NCI-H460 (cell line): ENCODE results near the gene ABCG4. TPM values are rescaled to one million over a fixed set of nuclear protein-coding genes. Genes with fewer than 3 reads are reported as not detected.
A peak's percentile ranks its signal among the peaks of the same experiment; 100 is the strongest.
"Not testable (repeated sequence)": the region's sequence is repeated elsewhere in the genome, so short reads cannot be mapped to it uniquely, and the experiment has no call there.

Experiments used
- DNase-seq: peaks from one replicate; pipeline ENCODE4 v3.0.0-alpha.2; 2016; ENCODE audit warnings: low read depth; ENCODE audit errors: extremely low read depth
- total RNA-seq: library from RNA; depleted of rRNA; stranded (reverse); fragments of >200 nt; shearing (Covaris generic); gene quantifications from 2 replicates; pipeline ENCODE4 v1.2.3, GENCODE V29; 2014

ABCG4 gene
- total RNA-seq, 1 experiment from 2014 or later: not detected

DNA sequence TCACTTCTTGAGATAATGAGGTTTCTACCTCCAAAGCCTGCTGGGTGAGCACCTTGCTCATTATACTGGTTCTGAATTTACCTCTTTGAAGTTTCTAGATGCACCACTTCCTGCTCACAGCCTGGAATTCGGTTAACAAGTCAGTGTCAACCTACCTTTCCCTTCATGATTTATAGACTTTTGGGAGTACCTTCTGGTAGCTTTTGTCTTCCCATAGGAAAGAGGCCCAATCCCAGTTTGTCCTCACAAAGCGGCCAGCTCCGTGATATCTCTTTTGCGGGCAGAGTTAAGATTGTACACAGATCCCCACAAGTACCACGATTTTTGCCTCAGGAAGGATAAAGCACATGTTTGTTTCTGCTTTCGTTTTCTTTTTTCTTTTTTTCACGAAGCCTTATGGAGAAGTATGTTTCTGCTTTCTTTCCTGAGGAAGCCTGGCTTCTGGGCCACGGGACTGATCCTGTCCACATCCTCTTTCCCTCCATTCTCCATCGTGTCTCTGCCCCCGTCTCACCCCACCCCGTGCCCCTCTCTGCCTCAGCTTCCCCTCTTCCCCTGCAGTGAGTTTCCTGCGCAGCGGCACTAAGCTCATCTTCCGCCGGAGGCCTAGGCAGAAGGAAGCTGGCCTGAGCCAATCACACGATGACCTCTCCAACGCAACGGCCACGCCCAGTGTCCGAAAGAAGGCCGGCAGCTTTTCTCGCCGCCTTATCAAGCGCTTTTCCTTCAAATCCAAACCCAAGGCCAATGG is 33.2 kb upstream of the ABCG4 start:
- DNase-seq: no peak

DNA sequence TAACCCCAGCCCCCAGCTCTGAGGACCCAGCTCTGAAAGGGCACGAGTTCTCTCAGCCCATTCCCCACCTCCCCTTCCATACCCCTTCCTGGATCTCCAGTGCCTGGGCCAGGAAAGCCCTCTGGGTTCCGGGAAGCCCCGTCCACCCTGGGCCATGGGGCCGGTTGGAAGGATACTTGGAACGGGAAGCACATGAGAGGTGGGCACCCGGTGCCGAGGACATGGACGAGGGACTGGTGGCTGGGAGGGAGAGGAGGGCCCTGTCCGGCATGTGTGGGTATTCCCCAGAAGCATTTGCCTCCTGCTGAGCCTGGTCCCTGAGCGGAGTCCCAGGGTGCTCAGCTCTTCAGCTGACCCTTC is 32.6 kb upstream of the ABCG4 start:
- DNase-seq: no peak

DNA sequence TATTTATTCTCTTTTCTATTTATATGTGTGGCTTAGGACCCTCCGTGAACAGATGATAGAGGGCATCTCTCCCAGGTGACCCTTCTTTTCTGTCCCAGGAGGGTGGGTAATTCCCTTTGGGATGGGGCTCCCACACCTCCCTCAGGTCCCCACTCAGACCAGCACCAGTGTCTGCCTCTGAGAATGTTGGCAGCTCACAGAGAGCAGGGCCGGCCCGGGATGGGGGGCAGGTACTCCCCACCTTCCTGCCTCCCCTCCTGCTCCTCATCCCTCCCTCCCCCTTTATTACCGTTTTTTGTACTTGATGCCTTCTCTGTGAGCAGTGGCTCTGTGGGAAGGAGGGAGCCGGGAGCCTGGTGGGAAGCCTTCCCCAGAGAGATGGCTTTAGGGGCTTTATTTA is 32.3 kb upstream of the ABCG4 start:
- no peak for DNase-seq

DNA sequence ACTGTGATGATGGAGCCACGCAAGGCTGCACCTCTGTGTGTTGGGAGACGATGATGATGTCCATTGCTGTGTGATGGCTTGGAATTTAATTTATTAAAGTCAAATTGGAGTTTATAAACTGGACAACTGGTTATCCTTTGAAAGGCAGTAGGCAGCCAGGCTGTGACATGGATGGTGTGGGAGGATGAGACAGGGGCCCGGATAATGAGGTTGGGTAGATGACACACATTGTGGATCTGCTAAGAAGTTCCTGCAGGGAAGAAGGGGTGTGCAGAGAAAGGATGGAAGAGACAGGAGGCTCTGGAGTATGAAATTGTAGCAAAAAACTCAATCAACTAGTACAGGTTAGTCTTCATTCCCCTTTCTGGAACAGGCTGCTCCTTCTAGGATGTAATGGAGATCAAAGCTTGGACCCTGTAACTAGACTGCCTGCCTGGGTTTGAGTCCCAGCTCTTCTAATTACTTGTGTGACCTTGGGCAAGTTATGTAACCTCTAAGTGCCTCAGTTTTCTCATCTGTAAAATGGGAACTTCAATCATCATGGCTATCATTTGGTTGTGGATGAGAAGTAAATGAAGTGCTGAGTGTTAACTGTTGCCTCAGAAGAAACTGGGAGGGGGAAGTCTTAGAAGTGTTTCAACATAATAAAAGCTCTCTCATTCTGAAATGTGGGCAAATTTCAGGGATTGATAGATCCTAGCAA is 31.7 kb upstream of the ABCG4 start:
- no peak for DNase-seq

DNA sequence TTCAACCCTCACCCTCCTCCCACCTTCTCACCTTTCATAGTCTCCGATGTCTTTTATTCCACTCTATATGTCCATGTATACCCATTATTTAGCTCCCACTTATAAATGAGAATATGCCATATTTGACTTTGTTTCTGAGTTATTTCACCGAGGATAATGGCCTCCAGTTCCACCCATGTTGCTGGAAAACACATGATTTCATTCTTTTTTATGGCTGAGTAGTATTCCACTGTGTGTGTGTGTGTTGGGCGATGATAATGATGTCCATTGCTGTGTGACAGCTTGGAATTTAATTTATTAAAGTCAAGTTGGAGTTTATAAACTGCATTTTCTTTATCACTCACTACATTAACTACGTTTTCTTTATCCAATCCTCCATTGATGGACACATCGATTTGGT is 30.6 kb upstream of the ABCG4 start:
- no peak for DNase-seq

DNA sequence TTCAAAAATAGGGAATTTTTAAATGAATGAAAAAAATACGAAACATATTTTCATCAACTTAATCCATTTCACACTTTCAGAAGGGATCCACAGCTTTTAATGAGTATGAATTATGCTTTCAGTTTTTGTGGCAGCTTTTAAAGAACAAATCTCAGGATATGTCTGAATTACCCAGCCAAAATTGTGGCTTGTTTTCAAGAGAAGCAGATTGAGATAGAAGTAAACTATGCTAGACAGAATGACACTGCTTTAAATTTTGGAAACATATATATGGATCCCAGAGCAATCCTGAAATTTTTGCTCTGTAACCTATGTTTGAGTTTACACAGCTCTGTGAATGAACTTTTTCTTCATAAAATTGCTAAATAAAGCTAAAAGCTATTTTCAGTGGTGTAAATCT is 29.9 kb upstream of the ABCG4 start:
- no peak for DNase-seq

DNA sequence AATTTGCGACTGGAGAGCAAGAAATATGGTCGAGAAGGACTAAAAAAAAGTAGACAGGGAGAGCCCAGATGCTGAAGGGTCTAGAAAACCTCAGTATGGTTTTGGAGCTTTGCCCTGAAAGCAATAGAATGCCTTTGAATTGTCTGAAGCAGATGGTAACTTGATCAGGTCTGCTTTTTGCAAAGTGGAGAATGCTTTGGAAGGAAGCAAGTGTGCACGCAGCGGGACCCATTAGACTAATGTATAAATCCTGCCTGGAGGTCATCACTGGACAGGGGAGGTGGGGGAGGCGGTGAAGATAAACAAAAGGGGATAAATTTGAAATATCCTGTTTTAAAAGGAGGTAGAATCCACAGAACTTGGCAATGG is 28.2 kb upstream of the ABCG4 start:
- DNase-seq: no peak

DNA sequence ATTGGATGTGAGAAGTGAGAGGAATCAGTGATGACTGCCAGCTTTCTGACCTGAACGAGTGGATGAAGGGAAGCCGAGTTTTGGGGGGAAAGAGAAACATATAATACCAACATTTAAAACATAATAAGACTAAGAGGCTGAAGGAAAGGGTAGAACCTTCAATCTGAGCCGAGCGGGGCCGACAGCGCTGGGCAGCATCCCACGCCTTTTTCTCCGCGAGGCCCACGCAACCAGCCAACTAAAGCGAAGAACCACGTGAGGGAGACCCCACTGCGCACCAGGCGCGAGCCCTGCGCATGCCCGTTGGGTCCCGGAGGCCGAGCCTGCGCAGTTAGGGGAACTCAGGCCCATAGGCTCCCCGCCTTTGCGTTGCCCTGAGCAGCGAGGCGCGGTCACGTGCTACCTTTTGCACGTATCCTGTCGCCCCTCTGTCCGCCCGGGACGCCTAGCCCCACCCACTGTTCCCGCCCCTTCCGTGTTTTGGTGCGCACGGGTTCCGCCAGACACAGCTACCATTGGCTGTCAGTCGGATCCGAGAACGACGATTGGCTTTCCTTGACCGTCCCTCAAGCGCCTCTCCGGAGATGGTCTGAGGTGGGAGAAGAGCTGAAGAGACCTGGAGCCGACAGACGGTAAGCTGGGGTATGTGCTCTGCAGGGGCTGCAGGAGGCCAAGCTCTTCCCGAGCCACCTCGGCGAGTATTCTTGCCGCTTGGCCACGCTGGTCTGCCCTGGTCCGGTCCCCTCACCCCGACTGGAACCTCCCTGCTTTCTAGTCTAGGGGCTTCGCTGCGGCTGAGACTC is 27.6 kb upstream of the ABCG4 start, which contains the start of gene HINFP:
Gene HINFP (plus strand): TSS at position 573 of the 803 bp plus-strand sequence. CDS start 5,365 bp downstream, outside the sequence.
- peak; percentile 96 for DNase-seq

DNA sequence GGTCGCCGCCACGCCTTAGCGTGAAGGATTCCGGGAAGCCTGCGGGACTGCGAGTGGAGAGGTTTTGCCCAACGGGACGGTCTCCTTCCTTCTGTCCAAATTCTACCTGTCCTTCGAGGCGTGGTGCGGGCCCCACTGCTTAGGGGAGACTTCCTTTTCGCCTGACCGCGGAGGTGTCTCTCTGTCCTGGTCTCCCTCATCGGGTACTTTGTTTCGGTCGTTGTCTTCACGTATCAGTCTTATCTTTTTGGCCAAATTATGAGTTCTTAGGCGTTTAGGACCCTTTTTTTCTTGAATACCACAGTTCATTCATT is 27.1 kb upstream of the ABCG4 start:
- DNase-seq: no peak

DNA sequence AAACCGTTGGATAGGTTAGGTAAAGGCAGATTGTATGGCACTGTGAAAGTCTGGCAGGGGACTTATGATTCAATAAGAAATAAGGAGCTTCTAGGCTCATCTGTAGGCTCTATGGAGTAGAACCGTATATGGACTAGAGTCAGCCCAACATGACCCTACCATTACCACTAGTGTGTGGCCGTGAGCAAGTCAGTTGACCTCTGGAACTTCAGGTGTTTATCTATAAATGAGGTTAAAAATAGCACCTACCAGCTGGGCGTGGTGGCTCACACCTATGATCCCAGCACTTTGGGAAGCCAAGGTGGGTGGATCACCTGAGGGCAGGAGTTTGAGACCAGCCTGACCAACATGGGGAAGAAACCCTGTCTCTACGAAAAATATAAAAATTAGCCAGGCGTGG is 23.0 kb upstream of the ABCG4 start:
- no peak for DNase-seq

DNA sequence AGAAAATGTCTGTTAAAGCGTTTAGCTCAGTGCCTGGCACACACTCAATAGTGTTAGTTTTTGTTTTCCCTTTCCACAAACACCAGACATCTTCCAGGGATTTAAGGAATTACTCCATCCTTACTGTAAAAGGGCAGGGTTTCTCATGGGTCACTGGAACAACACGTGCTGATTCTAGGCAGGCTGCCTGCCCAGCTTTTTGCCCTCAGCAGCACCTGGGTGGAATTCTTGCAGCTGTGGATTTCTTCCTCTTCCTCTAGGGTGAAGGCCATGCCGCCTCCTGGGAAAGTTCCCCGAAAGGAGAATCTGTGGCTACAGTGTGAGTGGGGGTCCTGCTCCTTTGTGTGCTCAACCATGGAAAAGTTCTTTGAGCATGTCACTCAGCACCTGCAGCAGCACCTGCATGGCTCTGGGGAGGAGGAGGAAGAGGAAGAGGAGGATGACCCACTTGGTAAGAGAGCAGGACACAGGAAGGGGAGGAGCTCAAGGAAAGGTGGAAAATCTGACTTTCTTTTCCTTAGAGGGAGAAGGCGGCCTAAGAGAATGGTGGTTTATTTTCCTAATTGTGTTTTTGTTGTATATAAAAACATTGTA is 22.1 kb upstream of the ABCG4 start:
- DNase-seq: no peak

DNA sequence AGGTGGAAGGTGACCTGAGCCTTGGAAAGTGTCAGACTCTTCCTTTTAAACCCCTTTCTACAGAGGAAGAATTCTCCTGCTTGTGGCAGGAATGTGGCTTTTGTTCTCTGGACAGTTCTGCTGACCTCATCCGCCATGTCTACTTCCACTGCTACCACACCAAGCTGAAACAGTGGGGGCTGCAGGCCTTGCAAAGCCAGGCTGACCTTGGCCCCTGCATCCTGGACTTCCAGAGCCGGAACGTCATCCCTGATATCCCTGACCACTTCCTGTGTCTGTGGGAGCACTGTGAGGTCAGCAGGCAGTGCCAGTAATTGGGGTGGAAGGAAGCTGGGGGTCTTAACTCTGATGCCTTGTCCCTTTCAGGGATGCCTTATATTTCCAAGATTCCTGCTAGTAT is 18.2 kb upstream of the ABCG4 start:
- no peak for DNase-seq

DNA sequence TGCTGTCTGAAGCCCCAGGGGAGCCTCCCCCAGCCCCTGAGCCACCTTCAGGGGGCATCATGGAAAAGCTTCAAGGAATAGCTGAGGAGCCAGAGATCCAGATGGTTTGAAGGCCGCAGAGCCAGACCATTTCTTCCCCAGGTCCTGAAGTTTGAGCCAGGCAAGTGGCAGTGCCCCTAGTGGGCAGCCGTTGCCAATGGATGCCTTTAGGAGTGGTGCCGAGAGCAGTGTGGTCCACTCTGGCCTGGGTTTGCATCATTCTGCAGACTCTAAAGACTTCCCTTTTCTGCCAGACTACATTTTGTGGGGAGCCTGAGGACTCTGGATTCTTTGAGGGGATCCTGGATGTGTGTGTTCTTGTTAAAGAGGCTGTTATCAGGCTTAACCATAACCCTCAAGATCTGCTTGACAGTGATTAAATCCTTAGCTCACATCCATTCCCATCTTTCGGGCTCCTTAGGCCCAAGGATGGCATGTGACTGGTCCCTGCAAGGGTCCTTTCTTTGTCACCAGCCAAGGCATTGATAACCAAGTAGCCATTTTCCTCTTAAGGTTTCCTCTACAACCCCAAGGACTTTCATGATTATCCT is 14.4 kb upstream of the ABCG4 start:
- no peak for DNase-seq

DNA sequence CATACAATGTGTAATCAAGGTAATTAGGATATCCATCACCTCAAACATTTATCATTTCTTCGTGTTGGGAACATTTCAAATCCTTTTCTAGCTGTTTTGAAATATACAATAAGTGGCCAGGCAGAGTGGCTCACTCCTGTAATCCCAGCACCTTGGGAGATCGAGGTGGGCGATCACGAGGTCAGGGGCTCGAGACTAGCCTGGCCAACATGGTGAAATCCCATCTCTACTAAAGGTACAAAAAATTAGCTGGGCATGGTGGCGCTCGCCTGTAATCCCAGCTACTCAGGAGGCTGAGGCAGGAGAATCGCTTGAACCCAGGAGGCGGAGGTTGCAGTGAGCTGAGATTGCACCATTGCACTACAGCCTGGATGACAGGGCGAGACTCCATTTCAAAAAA is 9.6 kb upstream of the ABCG4 start:
- not testable (repeated sequence) for DNase-seq

DNA sequence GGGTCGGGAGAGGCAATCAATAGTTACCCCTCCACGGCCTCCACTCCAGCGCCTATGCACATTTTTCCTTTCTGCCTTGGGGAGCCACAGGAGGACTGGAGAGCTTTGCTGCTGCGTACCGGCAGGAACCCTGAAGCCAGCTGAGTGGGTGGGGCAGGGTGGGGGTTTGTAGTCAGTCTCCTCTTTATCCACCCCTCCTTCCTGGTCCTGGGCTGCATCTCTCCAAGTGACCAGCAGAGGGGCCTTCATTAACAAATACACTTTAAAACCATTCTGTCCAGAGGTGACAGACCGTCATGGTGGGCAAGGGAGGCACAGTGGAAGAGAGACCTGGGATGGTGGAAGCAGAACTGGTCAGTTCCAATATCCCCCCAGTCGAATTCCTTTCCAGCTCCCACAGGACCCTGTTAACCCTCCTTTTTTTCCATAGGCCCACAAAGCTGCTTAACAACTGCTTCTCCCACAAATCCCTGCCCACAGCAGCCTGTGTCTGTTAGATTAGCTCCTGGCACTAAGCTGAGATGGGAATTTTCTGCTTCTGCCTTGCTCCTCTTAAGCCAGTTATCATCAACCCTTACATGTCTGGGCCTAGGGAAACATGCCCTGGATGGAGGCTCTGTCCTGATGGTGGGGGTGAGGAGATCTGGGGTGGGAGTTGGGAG is 3.9 kb upstream of the ABCG4 start:
- peak; percentile 51 for DNase-seq

DNA sequence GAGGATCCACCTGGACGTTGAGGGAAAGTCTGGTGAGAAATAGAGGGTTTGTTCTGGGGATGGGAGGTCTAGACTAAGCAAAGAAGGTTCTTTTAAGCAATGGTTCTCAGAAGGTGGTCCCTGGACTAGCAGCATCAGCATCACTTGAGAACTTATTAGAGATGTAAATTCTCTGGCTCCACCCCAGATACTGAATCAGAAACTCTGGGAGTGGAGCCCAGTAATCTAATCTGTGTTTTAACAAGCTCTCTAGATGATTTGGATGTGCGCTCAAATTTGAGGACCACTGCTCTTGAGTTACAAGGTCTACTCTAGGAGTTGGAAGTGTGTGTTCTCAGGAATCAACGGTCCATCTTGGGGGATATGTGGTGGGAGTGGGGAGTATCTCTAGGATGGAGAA is 3.3 kb upstream of the ABCG4 start:
- no peak for DNase-seq

DNA sequence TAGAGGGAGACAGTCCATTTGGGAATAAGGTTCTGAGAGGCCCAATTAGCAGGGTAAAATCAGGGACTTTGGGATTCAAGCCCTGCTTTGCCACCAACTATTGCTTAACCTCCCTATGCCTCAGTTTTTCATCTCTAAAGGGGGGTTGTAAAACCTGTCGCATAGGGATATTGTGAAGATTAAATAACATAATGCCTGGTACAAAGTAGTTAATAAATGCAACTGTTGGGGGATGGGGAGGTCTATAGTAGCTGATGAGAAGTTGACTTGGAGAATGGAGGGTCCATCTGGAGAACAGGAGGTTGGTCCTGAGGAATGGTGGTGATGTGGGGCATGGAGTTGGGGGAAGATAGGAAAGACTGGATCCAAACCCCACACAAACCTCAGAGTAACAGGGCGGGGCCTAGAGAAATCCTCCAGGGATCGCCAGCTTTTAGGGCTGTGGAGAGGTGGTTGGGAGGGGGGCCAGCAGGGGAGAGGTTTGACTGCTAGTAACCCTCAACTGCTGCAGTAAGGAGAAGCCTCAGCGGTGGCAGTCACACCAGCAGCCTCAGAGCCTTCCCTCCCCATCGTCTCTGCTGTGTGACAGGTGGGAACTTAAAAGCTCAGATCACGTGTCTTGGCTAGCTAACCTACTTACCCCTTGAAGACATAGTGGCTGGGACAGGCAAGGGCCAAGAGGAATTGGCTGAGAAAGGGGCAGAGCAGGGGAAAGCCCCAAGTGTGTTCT is 1.1 kb upstream of the ABCG4 start:
- DNase-seq: no peak

DNA sequence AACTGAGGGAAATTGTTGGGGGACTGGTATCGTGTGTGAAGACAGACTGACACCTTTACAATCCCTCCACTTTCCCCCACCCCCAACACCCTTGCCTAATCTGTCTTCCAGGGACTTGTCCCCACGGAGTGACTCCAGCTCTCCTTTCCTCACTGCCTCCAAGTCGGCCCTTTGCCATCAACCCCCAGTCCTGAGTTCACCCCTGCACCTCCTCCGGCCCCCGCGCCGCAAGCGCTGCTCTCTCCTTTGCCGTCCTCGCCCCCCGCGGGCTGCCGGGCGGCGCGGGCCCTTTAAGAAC is 183 bp upstream of the ABCG4 start:
- no peak for DNase-seq

DNA sequence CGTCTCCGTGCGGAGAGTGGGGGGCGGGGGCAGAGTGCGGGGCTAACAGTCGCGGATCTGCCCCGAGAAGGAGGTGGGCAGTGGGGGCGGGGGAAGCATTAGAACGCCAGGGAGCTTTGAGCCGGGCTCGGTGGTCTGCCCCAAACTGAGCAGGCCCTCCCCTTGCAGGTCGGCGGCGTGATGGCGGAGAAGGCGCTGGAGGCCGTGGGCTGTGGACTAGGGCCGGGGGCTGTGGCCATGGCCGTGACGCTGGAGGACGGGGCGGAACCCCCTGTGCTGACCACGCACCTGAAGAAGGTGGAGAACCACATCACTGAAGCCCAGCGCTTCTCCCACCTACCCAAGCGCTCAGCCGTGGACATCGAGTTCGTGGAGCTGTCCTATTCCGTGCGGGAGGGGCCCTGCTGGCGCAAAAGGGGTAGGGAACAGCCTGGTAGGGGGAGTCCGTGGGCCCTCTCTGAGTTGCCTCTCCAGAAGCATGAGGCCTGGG is 979 bp downstream of the ABCG4 start:
- DNase-seq: no peak

DNA sequence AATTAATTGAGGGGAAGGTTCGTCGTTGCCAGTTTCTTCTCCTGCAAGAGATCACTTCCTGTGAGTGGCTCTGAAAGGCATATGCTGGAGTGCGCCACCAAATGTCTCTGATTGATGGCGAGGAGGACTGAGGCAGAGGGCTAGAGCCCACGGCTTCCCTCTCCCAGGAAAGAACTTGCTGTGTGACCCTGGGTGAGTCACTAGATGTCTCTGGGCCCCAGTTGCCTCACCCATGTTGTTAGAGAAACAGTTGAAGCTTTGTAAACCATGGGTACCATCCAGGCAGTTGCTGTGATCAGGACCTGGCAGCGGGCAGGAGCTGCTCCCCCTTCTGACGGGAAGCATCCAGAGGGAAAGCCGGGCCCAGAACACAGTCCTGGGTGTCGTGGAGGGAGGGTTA is 3.2 kb downstream of the ABCG4 start:
- no peak for DNase-seq
